Activated naive CD8-positive, alpha-beta T cell (primary cell): ENCODE measurements around the gene KCNMB2.

ENCODE experiments used
- H3K27ac Mint-ChIP-seq: one replicate; pipeline ENCODE4 v1.8.0; 2021; ENCODE audit warnings: mixed read lengths
- H3K27me3 Mint-ChIP-seq: one replicate; pipeline ENCODE4 v1.8.0; 2021; ENCODE audit warnings: mixed read lengths
- H3K36me3 Mint-ChIP-seq: one replicate; pipeline ENCODE4 v1.8.0; 2021; ENCODE audit warnings: mixed read lengths
- H3K4me1 Mint-ChIP-seq: one replicate; pipeline ENCODE4 v1.8.0; 2021; ENCODE audit warnings: low read depth, mixed read lengths
- H3K4me3 Mint-ChIP-seq: one replicate; pipeline ENCODE4 v1.8.0; 2021; ENCODE audit warnings: mild to moderate bottlenecking, mixed read lengths
- H3K9me3 Mint-ChIP-seq: one replicate; pipeline ENCODE4 v1.8.0; 2021; ENCODE audit warnings: low read depth, mixed read lengths

The KCNMB2 gene

DNA sequence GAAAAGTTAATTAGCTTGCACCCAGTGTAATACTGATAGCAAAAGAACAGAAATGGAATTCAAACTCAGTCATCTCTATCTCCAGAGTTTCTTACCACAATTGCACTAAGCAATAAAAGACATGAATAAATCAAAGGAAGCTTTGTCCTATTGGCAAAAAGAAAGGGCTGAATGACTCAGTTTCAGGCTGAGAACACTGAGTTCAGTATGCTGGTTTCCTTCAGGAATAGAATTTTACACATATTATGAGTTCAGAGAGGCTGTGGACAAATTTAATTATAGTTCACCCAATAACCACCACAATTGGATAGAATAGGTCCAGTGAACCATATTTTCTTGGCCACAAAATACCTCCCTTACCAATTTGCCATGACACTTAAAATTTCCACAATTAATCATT lies 249.7 kb downstream of the KCNMB2 start:
- no peak overlapping the region for H3K27ac Mint-ChIP-seq
- H3K27me3 Mint-ChIP-seq: peaks cover 2% of the 10 kb centered on the region
- peaks cover 2% of the 10 kb centered on the region for H3K36me3 Mint-ChIP-seq
- H3K4me3 Mint-ChIP-seq: no peak overlapping the region
- peaks cover 5% of the 10 kb centered on the region for H3K9me3 Mint-ChIP-seq
- no peaks in the 10 kb centered on the region for H3K4me1 Mint-ChIP-seq

DNA sequence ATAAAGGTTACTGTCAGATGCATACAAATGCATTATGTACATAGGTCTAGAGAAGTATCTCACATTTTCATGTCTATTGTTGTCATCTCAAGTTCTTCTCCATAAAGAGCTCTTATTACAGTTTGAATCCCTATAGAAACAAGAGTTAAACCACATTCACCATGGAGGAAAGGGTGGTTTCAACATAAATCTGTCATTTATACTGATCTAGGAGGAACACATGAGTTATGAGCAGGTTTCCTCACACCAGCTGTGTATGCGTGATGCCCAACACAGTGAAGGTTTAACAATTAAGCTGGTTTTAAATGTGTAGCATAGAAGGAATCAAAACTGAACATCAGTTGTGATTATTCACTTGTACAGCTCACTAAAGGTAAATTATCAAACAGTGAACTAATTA lies 251.7 kb downstream of the KCNMB2 start:
- peaks cover 2% of the 10 kb centered on the region for H3K27me3 Mint-ChIP-seq
- H3K4me3 Mint-ChIP-seq: no peak overlapping the region
- no peak overlapping the region for H3K27ac Mint-ChIP-seq
- peaks cover 2% of the 10 kb centered on the region for H3K36me3 Mint-ChIP-seq
- no peaks in the 10 kb centered on the region for H3K4me1 Mint-ChIP-seq
- peaks cover 15% of the 10 kb centered on the region for H3K9me3 Mint-ChIP-seq

DNA sequence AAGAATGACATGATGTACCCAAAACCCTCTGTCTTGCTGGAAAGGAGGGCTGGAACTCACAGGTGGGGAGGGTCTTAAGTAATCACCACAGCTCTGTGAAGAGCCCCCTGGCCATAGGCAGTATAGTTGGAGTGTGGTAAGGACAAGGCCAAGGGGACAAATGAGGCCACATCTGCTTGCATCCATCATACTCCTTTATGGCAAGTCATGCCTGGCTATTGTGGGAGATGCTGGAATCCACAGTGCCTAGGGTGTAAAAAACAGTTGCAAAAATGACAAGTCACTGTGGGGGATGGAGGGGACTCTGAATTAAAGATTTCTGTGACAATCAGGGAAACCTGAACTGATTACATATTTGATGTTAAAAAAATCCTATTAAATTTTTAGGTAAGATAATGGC lies 258.5 kb downstream of the KCNMB2 start:
- no peaks in the 10 kb centered on the region for H3K27me3 Mint-ChIP-seq
- H3K4me1 Mint-ChIP-seq: no peaks in the 10 kb centered on the region
- no peak overlapping the region for H3K27ac Mint-ChIP-seq
- H3K36me3 Mint-ChIP-seq: no peaks in the 10 kb centered on the region
- no peak overlapping the region for H3K4me3 Mint-ChIP-seq
- H3K9me3 Mint-ChIP-seq: peaks cover 10% of the 10 kb centered on the region

DNA sequence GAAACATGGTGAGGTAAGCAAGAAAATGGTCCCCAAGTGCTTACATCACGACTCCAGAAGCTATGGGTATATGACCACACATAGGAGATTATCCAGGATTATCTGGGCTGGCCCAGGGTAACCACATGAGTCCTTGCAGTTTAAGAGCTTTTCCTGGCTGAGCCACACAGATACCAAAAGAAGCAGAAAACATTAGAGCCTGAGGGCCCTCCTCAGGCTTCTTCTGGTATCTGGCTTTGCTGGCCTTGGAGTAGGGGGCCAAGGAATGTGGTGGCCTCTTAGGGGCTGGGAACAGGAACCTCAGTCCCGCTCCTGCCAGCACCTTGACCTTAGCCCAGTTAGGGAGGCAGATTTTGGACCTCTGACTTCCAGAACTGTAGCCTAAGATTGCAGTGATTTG lies 259.1 kb downstream of the KCNMB2 start:
- no peak overlapping the region for H3K27ac Mint-ChIP-seq
- H3K9me3 Mint-ChIP-seq: peaks cover 10% of the 10 kb centered on the region
- H3K27me3 Mint-ChIP-seq: no peaks in the 10 kb centered on the region
- no peaks in the 10 kb centered on the region for H3K36me3 Mint-ChIP-seq
- no peak overlapping the region for H3K4me3 Mint-ChIP-seq
- H3K4me1 Mint-ChIP-seq: no peaks in the 10 kb centered on the region

DNA sequence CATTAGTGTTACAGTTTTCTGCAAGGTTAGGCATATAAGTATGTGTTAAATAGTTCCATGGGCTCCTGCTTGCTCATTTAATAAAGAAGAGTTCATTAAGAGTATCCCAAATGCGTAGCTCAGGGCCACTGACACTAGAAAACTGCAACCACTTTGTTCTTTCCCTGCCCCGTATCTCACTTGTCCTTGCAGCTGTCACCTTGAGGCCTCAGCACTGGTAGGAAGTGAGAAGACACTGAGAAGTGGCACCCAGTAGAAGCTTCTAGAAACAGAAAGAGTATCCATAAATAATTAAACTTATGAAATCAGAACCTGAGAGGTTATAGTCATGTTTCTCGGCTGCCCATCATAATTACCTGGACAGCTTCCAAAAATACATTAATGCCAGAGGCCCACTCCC lies 266.0 kb downstream of the KCNMB2 start:
- H3K9me3 Mint-ChIP-seq: no peaks in the 10 kb centered on the region
- no peaks in the 10 kb centered on the region for H3K36me3 Mint-ChIP-seq
- H3K4me3 Mint-ChIP-seq: no peak overlapping the region
- H3K27ac Mint-ChIP-seq: no peak overlapping the region
- H3K27me3 Mint-ChIP-seq: no peaks in the 10 kb centered on the region
- no peaks in the 10 kb centered on the region for H3K4me1 Mint-ChIP-seq

DNA sequence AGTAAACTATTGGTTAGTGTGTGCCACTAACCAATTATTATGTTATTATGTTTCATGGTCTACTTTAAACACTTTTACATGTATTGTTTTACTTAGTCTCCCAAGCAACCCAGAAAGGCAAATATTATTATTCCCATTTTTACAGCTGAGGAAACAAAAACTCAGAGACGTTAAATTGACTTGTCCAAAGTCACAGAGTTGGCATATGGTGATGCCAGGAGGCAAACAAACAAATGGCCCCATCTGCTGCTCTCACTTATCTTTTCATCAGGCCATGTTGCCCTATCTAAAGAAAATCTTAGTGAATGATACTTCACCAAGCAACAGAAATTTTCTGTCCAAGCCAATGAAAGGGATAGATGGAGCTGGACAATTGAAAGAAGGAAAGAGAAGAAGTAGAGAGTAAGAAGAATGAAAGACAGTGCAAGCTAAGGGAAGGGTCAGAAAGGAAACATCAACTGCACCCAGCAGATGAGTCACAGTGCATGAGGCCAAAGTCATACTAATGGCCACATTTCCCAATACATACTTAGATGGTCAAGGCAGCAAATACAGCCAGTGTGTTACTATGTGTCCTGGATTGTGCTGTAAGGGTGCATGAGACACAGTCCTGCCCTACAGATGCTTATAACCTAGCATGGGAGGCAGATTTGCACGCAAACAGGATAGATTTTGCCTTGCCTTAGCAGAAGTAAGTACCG lies 266.9 kb downstream of the KCNMB2 start:
- Mint-ChIP-seq H3K27ac (no peak overlapping the region), H3K4me3 (no peak overlapping the region), H3K9me3 (no peaks in the 10 kb centered on the region), H3K36me3 (no peaks in the 10 kb centered on the region), H3K4me1 (no peaks in the 10 kb centered on the region), H3K27me3 (no peaks in the 10 kb centered on the region)

DNA sequence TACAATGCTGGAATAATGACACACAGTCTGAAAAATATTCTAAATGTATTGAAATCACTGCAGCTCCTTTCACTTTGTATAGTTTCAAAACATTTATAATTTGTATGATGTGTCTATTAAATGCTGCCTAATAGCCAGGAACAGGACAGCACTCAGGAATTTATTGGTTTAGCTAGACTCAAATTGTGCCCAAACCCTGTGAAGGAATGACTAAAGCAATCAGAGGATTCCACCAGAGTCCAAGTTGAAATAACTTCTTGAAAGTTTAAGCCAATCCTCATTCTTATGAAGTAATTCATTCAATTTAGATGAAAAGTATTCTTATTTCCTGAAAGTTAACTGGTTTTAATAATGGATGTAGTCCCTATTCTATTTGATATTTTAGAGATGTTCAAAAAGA lies 268.4 kb downstream of the KCNMB2 start:
- Mint-ChIP-seq H3K27me3 (no peaks in the 10 kb centered on the region), H3K4me3 (no peak overlapping the region), H3K36me3 (no peaks in the 10 kb centered on the region), H3K27ac (no peak overlapping the region), H3K4me1 (no peaks in the 10 kb centered on the region), H3K9me3 (no peaks in the 10 kb centered on the region)

DNA sequence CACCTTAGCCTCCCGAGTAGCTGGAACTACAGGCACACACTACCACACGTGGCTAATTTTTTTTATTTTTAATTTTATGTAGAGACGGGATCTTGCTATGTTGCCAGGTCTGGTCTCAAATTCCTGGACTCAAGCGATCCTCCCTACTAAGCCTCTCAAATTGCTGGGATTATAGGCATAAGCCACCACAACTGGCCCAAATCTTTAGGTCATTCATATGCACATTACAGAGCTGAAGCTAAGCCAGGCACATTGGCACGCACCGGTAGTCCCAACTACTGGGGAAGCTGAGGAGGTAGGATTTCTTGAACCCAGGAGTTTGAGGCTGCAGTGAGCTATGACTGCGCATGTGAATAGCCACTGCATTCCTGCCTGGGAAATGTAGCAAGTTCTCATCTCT lies 269.5 kb downstream of the KCNMB2 start:
- H3K27me3 Mint-ChIP-seq: no peaks in the 10 kb centered on the region
- H3K4me3 Mint-ChIP-seq: no peak overlapping the region
- no peaks in the 10 kb centered on the region for H3K4me1 Mint-ChIP-seq
- H3K9me3 Mint-ChIP-seq: no peaks in the 10 kb centered on the region
- H3K27ac Mint-ChIP-seq: no peak overlapping the region
- H3K36me3 Mint-ChIP-seq: no peaks in the 10 kb centered on the region

DNA sequence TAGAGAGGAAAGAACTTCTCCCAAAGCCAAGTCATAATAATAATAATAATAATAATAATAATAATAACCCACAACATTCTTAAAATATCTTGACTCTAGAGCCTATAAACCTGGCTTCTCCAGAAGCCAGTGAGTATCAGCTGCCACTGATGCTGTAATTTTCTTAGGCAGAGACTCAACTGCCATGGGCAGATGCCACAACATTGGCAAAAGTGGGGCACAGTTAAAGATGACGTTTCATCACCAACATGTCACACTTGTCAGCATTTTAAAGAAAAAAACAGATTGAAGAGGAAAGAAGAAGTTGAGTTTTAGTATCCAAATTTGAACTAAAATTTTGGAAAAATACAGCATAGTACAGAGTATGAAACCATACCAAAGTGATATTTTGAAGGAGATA lies 270.4 kb downstream of the KCNMB2 start:
- Mint-ChIP-seq H3K27ac (no peak overlapping the region), H3K4me1 (no peaks in the 10 kb centered on the region), H3K36me3 (no peaks in the 10 kb centered on the region), H3K9me3 (no peaks in the 10 kb centered on the region), H3K4me3 (no peak overlapping the region), H3K27me3 (no peaks in the 10 kb centered on the region)

DNA sequence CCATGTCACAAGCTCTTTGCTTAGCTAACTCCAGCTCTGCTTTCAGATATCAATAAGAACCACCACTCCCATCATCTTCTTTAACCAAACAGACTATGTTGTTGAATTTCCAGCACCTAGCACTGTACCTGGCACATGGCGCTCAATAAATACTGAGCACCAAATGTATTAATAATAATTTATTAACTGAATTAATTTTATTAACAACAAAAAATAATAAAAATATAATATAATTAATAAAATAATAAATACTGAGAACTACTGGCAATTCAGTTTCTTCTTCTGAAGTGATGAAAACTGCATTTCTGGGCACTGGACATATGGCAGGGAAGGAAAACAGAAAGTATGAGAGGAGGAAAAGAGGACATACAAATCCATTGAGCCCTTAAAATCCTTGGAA lies 271.5 kb downstream of the KCNMB2 start:
- Mint-ChIP-seq H3K27me3 (no peaks in the 10 kb centered on the region), H3K36me3 (no peaks in the 10 kb centered on the region), H3K4me1 (no peaks in the 10 kb centered on the region), H3K4me3 (no peak overlapping the region), H3K27ac (no peak overlapping the region), H3K9me3 (no peaks in the 10 kb centered on the region)

DNA sequence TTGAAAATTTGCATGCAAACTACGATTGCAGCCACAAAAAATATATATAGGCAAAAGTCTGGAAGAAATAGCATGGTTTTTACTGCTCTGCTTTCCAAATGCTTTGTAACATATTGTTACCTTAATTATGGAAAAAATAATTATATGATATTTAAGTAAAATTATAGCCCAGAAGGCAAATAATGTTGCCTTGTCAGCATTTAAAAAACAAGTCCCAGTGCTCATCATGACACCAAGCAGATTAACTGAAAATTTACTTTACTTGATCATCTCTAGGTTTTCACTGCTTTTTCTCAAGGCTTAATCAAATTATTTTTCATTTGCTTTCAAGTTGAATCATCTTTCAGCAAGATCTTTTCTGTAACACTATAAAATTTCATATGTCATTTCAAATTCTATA lies 272.5 kb downstream of the KCNMB2 start:
- Mint-ChIP-seq H3K4me1 (no peaks in the 10 kb centered on the region), H3K9me3 (no peaks in the 10 kb centered on the region), H3K4me3 (no peak overlapping the region), H3K36me3 (no peaks in the 10 kb centered on the region), H3K27ac (no peak overlapping the region), H3K27me3 (no peaks in the 10 kb centered on the region)

DNA sequence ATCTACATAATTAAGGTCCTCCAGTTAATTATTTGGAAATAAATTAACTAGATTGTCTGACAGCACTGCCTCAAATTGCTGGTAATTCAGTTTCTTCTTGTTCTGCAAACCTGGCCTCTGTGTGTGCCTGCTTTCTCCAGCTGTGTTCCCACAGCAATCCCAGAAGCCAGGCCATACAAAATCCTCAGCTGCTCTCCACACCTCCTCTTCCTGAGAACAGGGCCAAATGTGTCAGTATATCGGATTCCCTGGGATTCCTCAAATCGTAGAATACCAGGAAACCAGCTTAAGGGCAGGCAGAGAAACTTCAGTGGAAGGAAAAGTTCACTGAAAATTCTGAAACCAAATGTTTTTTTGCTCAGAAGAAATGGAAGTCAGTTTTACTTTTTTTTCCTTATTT lies 273.9 kb downstream of the KCNMB2 start:
- no peaks in the 10 kb centered on the region for H3K9me3 Mint-ChIP-seq
- no peaks in the 10 kb centered on the region for H3K4me1 Mint-ChIP-seq
- H3K4me3 Mint-ChIP-seq: no peak overlapping the region
- H3K27me3 Mint-ChIP-seq: peaks cover 2% of the 10 kb centered on the region
- no peaks in the 10 kb centered on the region for H3K36me3 Mint-ChIP-seq
- H3K27ac Mint-ChIP-seq: no peak overlapping the region

DNA sequence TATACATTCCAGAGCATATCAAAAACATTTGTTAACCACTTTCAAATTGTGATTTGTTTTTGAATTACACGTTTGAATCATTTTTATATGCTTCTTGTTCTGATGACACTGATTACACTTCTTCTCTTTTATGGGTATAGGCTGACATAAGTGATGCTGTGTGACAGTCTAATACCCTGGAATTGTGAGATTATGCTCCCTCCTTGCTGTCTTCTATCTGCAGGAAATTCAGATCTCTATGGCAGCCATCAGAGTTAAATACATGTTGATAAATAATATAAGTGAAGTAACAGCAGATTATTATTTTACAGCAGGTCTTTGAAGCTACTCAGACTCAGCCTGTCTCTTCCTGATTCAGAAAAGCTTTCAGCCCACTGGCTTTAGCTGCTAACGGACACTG lies 286.5 kb downstream of the KCNMB2 start:
- Mint-ChIP-seq H3K27ac (no peak overlapping the region), H3K4me1 (no peaks in the 10 kb centered on the region), H3K9me3 (no peaks in the 10 kb centered on the region), H3K36me3 (no peaks in the 10 kb centered on the region), H3K27me3 (peaks cover 2% of the 10 kb centered on the region), H3K4me3 (no peak overlapping the region)

DNA sequence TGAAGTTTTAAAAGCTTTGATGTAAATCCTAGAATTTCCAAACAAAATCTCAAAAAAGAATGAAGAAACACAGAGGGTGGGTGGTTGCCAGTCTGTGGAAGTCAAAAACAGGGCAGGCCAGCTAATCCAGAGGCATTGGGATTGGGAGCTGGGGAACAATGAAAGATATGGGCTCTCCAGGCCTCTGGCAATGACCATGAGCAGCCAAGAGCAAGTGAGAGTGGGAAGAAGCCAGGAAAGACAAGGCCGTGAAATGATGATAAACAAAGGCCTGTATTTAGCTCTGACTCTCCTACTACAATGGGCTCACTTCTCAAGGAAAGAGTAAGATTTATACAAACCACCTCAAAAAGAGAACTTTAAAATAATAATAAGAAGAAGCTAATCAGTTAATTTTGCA lies 286.9 kb downstream of the KCNMB2 start:
- Mint-ChIP-seq H3K4me1 (no peaks in the 10 kb centered on the region), H3K27me3 (no peaks in the 10 kb centered on the region), H3K36me3 (no peaks in the 10 kb centered on the region), H3K9me3 (no peaks in the 10 kb centered on the region), H3K4me3 (no peak overlapping the region), H3K27ac (no peak overlapping the region)

DNA sequence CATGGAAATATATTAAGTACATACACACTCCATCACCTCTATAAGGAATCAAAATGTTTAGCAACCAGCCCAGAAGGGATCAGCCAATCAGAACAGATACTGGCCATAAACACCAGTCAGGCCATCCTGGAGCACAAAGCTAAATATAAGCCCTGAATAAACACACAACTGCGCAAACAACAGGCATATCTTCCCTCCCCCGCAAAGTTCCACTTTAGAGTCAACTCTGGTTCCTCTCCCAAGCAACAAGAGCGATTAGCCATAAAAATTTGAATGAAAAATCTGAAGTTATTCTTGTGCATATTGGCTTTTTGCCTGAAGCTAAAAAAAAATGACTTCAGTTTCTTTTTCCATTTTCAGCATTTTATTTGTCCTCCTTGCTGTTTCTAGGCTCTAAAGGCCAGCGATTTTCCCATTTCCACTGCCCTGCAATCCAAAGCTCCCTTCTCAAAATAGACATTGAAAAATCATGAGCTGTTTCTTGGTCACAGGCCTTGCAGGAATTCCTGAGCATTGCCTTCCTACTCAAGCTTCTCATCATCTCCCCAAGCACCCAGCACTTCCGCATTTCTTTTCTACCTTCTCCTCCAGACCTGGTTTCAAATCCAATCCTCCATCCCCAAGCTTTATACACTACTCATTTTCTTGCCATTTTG lies 287.5 kb downstream of the KCNMB2 start:
- H3K4me3 Mint-ChIP-seq: no peak overlapping the region
- no peaks in the 10 kb centered on the region for H3K9me3 Mint-ChIP-seq
- H3K27me3 Mint-ChIP-seq: no peaks in the 10 kb centered on the region
- H3K4me1 Mint-ChIP-seq: no peaks in the 10 kb centered on the region
- H3K27ac Mint-ChIP-seq: no peak overlapping the region
- no peaks in the 10 kb centered on the region for H3K36me3 Mint-ChIP-seq
